Stimulated activated CD4-positive, alpha-beta T cell treated with anti-CD3 and anti-CD28 coated beads, TNF-alpha, amount 100 ng/mL, for 4 hours (primary cell): ENCODE results near the gene UBE2E2.

Source experiments
- DNase-seq, 3 experiments: peaks; one replicate each; pipeline ENCODE4 v3.0.0-alpha.2; 2020; ENCODE audit warnings: low read depth in 3 of 3

Gene UBE2E2

GRCh38 chr3:23193831-23194230 is 9.3 kb upstream of the UBE2E2 start:
- DNase-seq, result no peak

- no peak for DNase-seq
These were observed 4.3 kb upstream of the UBE2E2 start for GRCh38 chr3:23198801-23199200.

- no peak for DNase-seq
These were observed 3.5 kb upstream of the UBE2E2 start for GRCh38 chr3:23199649-23200048.

- DNase-seq, result no peak
These were observed 1.8 kb upstream of the UBE2E2 start for GRCh38 chr3:23201154-23201838.

- peak in 2 of 3 experiments; percentile 3 to 6 for DNase-seq
These were observed 765 bp upstream of the UBE2E2 start for GRCh38 chr3:23202203-23202920.

GRCh38 chr3:23203708-23204330 is 692 bp downstream of the UBE2E2 start:
- DNase-seq, result no peak

- DNase-seq, result no peak
These were observed 3.2 kb downstream of the UBE2E2 start for GRCh38 chr3:23206366-23206765.

GRCh38 chr3:23209103-23209502 is 6.0 kb downstream of the UBE2E2 start:
- no peak for DNase-seq

GRCh38 chr3:23209747-23210487 is 6.8 kb downstream of the UBE2E2 start:
- DNase-seq, result no peak

GRCh38 chr3:23213813-23214212 is 10.7 kb downstream of the UBE2E2 start:
- no peak for DNase-seq

- no peak for DNase-seq
These were observed 14.9 kb downstream of the UBE2E2 start for GRCh38 chr3:23217872-23218554.

GRCh38 chr3:23219117-23219516 is 16.0 kb downstream of the UBE2E2 start:
- no peak for DNase-seq

- no peak for DNase-seq
These were observed 16.4 kb downstream of the UBE2E2 start for GRCh38 chr3:23219552-23219951.

- no peak for DNase-seq
These were observed 18.0 kb downstream of the UBE2E2 start for GRCh38 chr3:23221136-23221535.

GRCh38 chr3:23232016-23232415 is 28.9 kb downstream of the UBE2E2 start:
- DNase-seq, result no peak

- DNase-seq, result no peak
These were observed 29.7 kb downstream of the UBE2E2 start for GRCh38 chr3:23232854-23233253.

GRCh38 chr3:23235264-23235663 is 32.1 kb downstream of the UBE2E2 start:
- no peak for DNase-seq

- DNase-seq, result no peak
These were observed 33.8 kb downstream of the UBE2E2 start for GRCh38 chr3:23236890-23237289.

GRCh38 chr3:23238156-23238555 is 35.0 kb downstream of the UBE2E2 start:
- no peak for DNase-seq

- DNase-seq, result no peak
These were observed 35.5 kb downstream of the UBE2E2 start for GRCh38 chr3:23238578-23238977.

- no peak for DNase-seq
These were observed 36.3 kb downstream of the UBE2E2 start for GRCh38 chr3:23239211-23240068.
